ENCODE results near the gene HAUS8.

DNA sequence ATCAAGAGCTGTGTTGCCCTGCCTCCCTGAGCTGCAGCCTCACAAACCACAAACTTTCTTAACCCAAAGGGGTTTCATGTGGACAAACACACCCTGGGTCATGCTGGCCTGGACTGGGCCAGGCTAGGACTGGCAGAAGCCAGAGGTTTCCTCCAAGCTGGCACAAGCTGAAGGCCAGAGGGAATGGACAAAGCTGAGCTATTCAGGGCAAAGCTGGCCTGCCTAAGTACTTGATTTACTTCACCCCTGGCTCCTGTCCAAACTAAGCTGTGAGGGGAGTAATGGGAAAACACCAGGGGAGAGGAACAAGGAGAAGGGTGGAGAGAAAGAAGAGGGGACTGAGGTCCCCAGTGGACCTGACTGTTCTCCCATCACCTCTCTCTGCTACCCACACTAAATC is 54.9 kb downstream of the HAUS8 start:
- TF ChIP-seq, protein P1, sequence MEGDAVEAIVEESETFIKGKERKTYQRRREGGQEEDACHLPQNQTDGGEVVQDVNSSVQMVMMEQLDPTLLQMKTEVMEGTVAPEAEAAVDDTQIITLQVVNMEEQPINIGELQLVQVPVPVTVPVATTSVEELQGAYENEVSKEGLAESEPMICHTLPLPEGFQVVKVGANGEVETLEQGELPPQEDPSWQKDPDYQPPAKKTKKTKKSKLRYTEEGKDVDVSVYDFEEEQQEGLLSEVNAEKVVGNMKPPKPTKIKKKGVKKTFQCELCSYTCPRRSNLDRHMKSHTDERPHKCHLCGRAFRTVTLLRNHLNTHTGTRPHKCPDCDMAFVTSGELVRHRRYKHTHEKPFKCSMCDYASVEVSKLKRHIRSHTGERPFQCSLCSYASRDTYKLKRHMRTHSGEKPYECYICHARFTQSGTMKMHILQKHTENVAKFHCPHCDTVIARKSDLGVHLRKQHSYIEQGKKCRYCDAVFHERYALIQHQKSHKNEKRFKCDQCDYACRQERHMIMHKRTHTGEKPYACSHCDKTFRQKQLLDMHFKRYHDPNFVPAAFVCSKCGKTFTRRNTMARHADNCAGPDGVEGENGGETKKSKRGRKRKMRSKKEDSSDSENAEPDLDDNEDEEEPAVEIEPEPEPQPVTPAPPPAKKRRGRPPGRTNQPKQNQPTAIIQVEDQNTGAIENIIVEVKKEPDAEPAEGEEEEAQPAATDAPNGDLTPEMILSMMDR (conservative IDR thresholded peaks at IDR 0.05; ENCODE audit: low read depth, low read length): no peak
- no peak for TF ChIP-seq EZH2 (IDR thresholded peaks at IDR 0.05; ENCODE audit: borderline replicate concordance, low read depth, low read length, poor library complexity, severe bottlenecking)

All from A673 (cell line).